GM20431 (cell line): ENCODE measurements around the gene TMEM31.
"Not testable (repeated sequence)": the region's sequence is repeated elsewhere in the genome, so short reads cannot be mapped to it uniquely, and the experiment has no call there.

Experiments used
- in situ Hi-C: fragments of 300-500 bp; cut with MseI, MboI; formaldehyde crosslinking; loops from one replicate; pipeline ENCODE4 v1.15.0; 2020; ENCODE audit warnings: low sequenced_read_pairs; ENCODE audit not compliant: unreplicated experiment

TMEM31 gene

DNA sequence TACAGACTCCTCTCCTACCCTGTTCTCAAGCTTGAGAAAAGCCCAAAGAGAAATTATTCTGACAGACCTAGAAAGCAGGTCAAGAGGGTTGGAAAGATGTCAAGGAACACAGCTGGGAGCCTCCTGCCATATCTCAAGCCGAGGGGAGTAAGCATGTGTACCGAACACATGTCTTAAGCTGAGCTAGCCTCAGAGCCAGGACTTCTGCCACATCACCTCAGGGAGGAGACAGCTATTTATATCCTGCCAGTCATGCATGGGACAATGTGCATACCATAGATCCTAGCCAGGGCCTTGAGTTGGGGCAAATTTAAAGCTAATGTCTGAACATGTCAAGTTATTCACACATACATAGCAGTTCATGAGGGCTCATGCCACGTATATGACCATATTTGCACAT is 11.8 kb downstream of the TMEM31 start:
- in situ Hi-C loops: no loop called here

DNA sequence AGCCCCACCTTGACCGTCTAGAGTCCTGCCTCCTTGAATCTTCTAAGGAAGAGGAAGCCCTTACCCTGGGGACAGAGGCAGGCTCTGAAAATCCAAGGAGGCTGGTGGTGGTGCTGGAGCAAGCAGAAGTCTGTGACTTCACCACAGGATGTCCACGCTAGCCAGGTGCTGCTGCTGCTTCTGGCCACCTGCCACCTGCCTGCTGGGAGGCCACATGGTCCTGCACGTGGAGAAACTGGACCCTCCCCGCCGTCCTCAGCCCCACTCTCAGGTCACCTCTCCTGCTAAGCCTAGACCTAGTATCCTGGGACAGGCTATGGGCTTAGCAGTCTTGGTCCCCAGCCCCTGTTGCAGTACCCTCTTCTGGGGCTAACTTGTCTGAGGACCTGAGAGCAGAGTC is 15.8 kb downstream of the TMEM31 start:
- in situ Hi-C loops: no loop called here

DNA sequence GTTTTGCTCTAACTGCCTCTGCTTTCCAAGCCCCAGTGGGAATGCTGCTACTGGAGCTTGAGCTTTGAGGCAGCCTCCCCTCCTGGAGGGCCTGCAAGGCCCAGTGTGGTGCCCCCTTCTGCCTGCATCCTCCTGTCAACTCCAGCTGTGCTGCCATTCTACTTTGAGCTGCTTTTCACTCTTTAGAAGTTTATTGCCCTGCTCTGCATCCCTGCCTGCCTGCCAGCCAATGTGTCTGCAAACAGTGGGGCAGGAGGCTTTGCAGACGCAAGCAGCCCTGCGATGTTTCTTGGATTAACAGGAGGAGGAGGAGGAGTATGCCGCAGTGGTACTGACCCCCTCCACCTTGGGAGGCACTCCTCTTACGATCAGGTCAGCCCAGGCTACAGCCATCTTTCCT is 16.4 kb downstream of the TMEM31 start:
- in situ Hi-C loops: no loop called here

DNA sequence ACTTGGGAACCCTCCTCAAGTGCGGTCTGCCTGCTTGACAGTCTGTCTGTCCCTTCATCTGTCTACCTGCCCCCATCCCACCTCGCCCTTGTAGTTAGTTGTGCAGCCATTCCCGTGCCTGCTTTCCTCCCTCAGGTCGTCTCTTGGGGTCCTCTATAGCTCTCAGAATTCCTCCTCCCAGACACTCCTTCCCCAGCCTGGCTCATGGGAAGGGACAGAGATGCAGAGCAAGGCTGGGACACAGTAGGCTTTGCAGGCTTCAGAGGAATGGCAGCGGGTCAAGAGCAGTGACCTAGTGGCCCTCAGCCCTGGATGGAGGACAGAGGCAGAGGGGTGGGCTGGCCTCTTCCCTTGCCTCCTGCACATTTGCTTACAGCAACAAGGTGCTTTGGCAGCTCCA is 18.3 kb downstream of the TMEM31 start:
- in situ Hi-C loops: no loop called here

DNA sequence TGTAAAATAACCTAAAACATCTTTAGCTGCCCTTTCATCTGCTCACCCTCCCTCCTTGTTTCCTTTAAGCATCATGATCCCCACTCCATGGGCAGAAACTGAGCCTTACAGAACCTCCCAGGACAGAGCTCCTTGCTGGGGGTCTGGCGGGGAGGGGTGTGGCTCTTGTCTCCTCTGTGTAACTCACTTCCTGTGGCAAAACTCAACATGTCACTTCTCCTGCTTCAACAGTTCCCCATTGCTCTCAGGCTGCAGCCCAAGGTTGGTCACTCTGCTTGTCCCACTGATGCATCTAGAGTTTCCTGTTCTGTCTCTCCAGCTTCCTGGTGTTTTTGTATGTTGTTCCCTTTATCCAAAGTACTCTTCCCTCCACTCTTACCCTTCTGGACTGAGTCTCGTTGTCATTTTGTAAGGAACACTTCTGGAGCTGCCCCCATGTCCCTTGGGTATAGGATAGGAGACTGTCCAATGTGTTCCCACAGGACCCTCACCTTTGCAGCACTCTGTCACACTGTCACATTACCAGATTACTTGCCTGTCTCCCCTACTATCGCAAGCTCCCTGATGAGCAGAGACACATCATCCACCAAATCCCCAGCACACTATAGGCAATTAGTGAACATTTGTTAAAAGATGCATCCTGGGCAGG is 19.6 kb downstream of the TMEM31 start:
- in situ Hi-C loops: no loop called here

DNA sequence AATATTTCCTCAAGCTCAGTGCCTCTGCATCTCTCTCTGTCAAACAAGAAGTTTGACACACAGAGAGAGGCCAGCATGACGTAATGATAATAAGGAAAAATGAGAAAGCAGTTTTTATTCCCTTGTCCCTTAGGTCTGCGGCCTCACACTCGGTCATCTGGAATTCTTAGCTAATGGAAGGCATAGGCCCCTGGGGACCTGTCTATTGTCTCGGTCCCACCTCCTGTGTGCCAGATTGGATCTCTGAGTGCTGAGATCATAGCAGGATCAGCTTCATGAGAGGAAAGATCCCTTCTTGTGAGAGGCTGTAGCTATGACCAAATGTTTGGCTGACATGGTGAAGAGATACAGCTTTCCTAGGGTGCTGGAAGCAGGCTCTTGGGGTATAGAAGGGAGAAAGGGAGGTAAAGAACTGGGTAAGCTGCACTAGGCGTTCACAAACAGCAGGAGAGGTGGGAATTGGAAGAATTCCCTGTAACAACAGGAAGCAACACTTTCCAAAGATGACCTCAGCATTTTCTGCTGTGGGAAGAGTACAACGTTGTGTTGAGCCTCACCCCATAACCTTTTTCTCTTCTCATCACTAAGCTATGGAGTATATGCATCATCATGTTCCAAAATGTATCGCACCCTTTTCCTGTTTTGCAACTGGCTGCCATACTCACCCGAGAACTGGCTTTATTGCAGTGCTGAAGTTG is 20.2 kb downstream of the TMEM31 start:
- in situ Hi-C loops: no loop called here

DNA sequence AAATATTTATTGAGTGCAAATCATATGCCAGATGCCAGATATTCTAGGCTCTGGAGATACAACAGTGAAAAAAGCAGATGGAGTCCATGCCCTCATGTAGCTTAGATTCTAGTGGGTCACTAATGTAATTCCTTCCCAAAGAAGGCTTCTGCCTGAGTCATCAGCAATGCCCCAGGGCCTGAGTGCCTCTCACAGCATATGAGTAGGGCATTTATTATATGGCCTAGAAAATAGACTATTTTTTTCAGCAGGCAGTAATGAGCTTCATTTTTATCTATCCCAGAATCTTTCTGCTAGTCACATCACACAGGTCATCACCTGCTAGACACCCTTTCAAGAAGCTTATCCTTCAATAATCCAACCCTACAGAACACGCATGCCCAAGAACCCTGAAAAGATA is 22.3 kb downstream of the TMEM31 start:
- in situ Hi-C loops: no loop called here

DNA sequence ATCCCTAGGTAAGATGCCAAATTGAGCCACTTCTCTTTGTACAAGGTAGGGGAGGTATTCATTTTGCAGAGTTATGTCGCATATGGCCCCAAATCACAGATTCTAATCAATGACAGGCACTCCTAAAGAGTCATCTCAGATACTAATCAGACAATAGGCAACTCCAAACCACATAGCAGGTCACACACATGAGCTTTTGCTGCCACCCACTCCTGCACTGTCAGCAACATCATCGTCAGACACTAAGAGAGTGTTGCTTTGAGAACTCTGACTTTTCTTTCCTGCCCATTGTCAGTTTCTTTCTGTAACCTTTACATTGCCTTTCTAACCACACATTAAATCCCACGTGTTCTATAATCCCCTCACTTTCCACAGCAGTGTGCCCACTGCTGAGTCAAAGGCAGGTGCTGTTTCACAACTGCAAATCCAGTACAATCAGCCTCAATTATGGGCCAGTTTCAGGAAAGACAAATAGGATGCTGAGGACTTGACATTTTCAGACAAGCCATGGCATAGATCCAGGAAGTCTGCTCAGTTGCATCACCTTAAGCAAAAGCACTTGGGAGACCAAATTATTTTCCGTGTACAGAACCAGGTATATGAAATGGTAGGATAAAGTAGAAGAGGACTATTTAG is 23.5 kb downstream of the TMEM31 start:
- in situ Hi-C loops: no loop called here

DNA sequence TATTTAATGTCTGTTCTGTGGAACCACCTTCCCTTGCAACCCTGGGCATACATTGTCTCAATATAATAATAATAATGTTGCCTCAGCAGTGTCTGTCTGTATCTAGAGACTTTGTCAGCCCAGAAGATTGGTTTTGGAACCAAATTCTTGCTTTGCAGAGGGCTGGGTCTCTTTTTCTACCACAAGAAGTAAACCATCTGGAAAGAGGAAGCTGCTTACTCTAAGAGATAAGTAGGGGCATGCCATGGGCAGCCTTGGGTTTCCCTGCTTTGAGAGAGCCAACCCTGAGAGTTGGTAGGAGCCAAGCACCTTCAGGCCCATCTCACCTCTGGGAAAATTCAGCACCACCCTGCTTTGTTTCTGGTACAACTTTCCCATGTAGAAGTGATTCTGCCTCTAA is 27.0 kb downstream of the TMEM31 start:
- in situ Hi-C loops: no loop called here

DNA sequence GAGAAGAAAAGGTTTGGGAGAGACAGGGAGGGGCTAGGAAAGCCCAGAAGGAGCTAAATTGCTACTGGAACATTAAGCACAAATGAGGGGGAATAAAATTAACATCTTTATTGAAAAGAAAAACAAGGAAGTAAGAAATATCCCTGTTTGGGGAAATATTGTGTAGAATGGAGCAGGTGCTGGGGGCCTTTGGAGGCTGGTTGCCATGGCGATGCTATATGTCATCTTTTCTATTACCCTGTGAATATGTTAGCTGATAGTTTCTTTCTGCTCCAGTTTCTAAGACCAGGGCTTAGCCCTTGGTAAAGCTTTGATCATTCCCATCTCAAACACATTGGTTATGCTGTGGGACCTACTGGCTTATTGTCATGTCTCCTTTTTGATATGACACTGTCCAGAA is 28.7 kb downstream of the TMEM31 start:
- in situ Hi-C loops: no loop called here

DNA sequence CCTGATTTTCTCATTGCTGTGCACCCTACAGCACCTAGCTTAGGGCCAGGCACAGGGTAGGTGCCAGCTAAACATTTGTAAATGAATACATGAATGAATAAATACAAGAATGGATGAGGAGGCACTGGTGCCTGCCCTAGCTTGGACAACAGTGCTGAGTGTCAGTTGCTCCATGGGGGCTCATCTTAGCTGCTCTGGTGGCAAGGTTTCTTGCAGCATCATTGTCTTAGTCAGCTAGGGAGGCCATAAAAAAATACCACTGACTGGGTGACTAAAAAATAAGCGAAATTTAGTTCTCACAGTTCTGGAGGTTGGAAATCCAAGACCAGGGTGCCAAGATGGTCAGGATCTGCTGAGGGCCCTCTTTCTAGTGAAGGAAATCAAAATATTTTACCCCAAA is 31.2 kb downstream of the TMEM31 start:
- in situ Hi-C loops: no loop called here

DNA sequence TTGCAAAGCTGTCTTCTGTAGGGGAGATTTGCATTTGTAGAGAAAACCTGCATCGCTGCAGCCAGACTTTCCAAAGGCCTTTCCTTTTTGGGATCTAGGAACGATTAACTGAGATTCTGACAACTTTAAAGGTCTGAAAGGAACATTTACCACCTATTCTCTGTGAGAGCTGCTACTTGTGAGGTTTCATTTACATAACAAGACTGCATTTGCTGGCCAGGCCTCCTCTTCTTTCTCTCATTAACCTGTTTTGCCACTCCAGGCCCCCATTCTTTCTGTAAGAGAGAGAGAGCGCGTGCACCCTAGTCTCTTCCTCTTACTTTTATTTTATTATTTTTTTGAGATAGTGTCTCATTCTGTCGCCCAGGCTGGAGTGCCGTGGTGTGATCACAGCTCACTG is 31.6 kb downstream of the TMEM31 start:
- in situ Hi-C loops: no loop called here

DNA sequence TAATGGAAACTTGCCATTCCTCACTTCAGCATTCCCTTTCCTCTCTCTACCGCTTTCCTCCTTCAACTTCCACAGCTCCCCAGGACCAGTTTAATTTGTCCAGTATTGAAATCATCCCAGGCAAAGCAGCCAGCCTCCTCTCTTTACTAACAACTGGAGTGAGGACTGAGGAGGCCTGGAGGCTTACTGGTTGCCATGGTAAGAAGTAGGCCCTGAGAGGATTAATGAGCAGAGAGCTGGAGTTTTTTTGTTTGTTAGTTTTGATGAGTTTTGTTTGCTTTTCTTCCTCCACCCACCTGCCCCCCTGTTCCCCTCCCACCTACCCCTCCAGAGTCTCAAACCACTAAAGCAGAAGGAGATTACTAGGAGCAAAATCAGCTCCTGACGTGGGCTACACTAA is 36.5 kb downstream of the TMEM31 start:
- in situ Hi-C loops: no loop called here

DNA sequence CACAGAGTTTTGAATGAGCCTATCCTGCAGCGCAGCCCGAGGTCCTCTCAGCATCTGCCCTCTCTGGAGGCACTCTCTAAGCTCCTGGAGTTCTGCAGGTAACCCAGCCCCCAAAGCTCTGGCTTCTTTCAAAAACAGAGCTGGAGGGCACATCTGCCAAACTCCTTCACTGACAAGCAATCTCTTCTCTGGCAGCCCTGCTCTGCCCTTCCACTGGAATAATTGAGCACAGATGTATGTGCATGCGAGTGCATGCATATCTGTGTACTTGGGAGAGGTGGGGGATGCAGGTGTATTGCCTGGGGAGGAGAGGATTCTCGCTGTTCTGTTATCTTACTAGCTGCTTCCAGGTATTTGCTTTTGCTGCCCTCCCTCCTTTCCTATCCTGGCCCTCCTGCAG is 43.7 kb downstream of the TMEM31 start:
- in situ Hi-C loops: no loop called here

DNA sequence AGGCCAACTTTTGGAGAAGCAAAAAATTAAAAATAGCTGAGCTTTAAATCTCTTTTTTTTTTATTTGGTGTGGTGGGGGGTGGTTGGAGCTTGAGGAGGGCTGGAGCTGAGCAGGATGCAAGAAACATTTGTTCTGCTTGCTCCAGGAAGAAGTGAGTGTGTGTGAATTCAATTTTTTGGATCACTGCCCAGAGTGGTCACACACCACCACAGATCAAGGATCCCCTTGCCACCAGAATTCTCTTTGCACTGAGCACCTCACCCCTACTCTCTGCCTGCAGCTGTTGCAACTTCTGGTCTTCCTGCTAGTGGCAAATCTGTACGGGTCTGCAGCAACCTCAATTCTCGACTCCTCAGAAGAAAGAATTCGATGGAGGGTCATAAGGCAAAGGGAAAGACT is 46.0 kb downstream of the TMEM31 start:
- in situ Hi-C loops: no loop called here

DNA sequence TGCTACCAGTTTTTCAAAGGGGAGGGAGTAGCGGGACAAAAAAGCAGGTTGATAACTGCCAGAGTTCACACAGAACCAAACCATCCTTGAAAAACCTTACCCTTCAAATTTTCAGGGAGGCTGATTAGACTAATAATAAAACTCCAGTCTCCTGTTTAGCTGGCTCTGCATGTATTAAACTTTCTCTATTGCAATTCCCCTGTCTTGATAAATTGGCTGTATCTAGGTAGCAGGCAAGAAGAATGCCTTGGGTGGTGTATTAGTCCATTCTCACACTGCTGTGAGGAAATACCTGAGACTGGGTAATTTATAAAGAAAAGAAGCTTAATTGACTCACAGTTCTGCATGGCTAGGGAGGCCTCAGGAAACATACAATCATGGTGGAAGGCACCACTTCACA is 47.8 kb downstream of the TMEM31 start:
- in situ Hi-C loops: no loop called here

DNA sequence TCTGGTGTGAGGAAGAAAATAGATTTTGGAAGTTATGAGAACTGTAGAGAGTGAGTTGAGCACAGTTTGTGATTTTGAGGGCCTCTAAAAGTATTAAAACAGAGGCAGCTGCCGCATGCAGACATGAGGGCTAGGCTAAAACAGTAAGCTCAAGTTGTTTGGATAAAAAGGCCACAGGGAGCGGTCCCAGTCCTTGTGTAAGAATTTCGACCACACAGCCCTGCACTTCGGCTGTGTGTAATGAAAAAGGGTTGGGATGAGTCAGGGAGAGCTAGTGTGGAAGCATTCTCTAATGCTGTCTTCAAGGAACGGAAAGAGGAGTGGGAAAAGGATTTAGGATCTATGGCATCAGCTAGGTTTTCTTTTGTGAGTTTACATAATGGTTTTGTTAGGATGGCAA is 52.8 kb downstream of the TMEM31 start:
- in situ Hi-C loops: not testable (repeated sequence)
